ENCODE data around the gene EXOC4.

EXOC4 gene

GRCh38 chr7:133530682-133531081 lies 277.8 kb downstream of the EXOC4 start:
- no peak for DNase-seq (ENCODE audit: low read depth in 2 of 3, low spot score in 2 of 3)

- no peak for DNase-seq (ENCODE audit: low read depth in 2 of 3, low spot score in 2 of 3)
These were observed 281.9 kb downstream of the EXOC4 start for GRCh38 chr7:133534816-133535215.

GRCh38 chr7:133535308-133535707 lies 282.4 kb downstream of the EXOC4 start:
- no peak for DNase-seq (ENCODE audit: low read depth in 2 of 3, low spot score in 2 of 3)

- DNase-seq (ENCODE audit: low read depth in 2 of 3, low spot score in 2 of 3), result no peak
These were observed 283.6 kb downstream of the EXOC4 start for GRCh38 chr7:133536450-133536849.

- DNase-seq (ENCODE audit: low read depth in 2 of 3, low spot score in 2 of 3), result no peak
These were observed 286.1 kb downstream of the EXOC4 start for GRCh38 chr7:133539016-133539415.

- no peak for DNase-seq (ENCODE audit: low read depth in 2 of 3, low spot score in 2 of 3)
These were observed 287.4 kb downstream of the EXOC4 start for GRCh38 chr7:133540096-133540860.

- no peak for DNase-seq (ENCODE audit: low read depth in 2 of 3, low spot score in 2 of 3)
These were observed 289.4 kb downstream of the EXOC4 start for GRCh38 chr7:133542209-133542780.

- DNase-seq (ENCODE audit: low read depth in 2 of 3, low spot score in 2 of 3), result no peak
These were observed 290.8 kb downstream of the EXOC4 start for GRCh38 chr7:133543657-133544056.

- no peak for DNase-seq (ENCODE audit: low read depth in 2 of 3, low spot score in 2 of 3)
These were observed 292.7 kb downstream of the EXOC4 start for GRCh38 chr7:133545618-133546017.

- DNase-seq (ENCODE audit: low read depth in 2 of 3, low spot score in 2 of 3), result no peak
These were observed 295.1 kb downstream of the EXOC4 start for GRCh38 chr7:133547981-133548380.

- DNase-seq (ENCODE audit: low read depth in 2 of 3, low spot score in 2 of 3), result no peak
These were observed 296.8 kb downstream of the EXOC4 start for GRCh38 chr7:133549633-133550032.

- DNase-seq (ENCODE audit: low read depth in 2 of 3, low spot score in 2 of 3), result no peak
These were observed 297.3 kb downstream of the EXOC4 start for GRCh38 chr7:133550145-133550544.

GRCh38 chr7:133550811-133551210 lies 297.9 kb downstream of the EXOC4 start:
- no peak for DNase-seq (ENCODE audit: low read depth in 2 of 3, low spot score in 2 of 3)

GRCh38 chr7:133551466-133551865 lies 298.6 kb downstream of the EXOC4 start:
- DNase-seq (ENCODE audit: low read depth in 2 of 3, low spot score in 2 of 3), result no peak

- DNase-seq (ENCODE audit: low read depth in 2 of 3, low spot score in 2 of 3), result no peak
These were observed 299.2 kb downstream of the EXOC4 start for GRCh38 chr7:133552079-133552478.

GRCh38 chr7:133554330-133554729 lies 301.5 kb downstream of the EXOC4 start:
- DNase-seq (ENCODE audit: low read depth in 2 of 3, low spot score in 2 of 3), result no peak

GRCh38 chr7:133556048-133556447 lies 303.2 kb downstream of the EXOC4 start:
- DNase-seq (ENCODE audit: low read depth in 2 of 3, low spot score in 2 of 3), result no peak

- DNase-seq (ENCODE audit: low read depth in 2 of 3, low spot score in 2 of 3), result no peak
These were observed 303.7 kb downstream of the EXOC4 start for GRCh38 chr7:133556553-133556952.

- DNase-seq (ENCODE audit: low read depth in 2 of 3, low spot score in 2 of 3), result no peak
These were observed 308.0 kb downstream of the EXOC4 start for GRCh38 chr7:133560900-133561299.

GRCh38 chr7:133561396-133561795 lies 308.5 kb downstream of the EXOC4 start:
- DNase-seq (ENCODE audit: low read depth in 2 of 3, low spot score in 2 of 3), result no peak

- no peak for DNase-seq (ENCODE audit: low read depth in 2 of 3, low spot score in 2 of 3)
These were observed 309.7 kb downstream of the EXOC4 start for GRCh38 chr7:133562621-133563020.

- no peak for DNase-seq (ENCODE audit: low read depth in 2 of 3, low spot score in 2 of 3)
These were observed 310.4 kb downstream of the EXOC4 start for GRCh38 chr7:133563251-133563650.

- DNase-seq (ENCODE audit: low read depth in 2 of 3, low spot score in 2 of 3), result no peak
These were observed 311.6 kb downstream of the EXOC4 start for GRCh38 chr7:133564484-133564883.

Data from activated CD8-positive, alpha-beta memory T cell treated with anti-CD3 and anti-CD28 coated beads for 48 hours (primary cell).